Thyroid gland (tissue), 4 donors: ENCODE measurements around the gene LRRC56.

Experiments used
- CTCF ChIP-seq, 6 experiments: fragments of 200-600 bp in 3 of 6; fragments of 450-650 bp in 3 of 6; sonication (generic) in 3 of 6; IDR thresholded peaks; one replicate each; pipeline ENCODE4 v1.5.1; 2016 to 2019; ENCODE audit warnings: antibody characterized with exemption in 6 of 6, mild to moderate bottlenecking in 2 of 6, inconsistent platforms in 1 of 6, moderate library complexity in 1 of 6
- POLR2A ChIP-seq, 2 donors: fragments of 450-650 bp; IDR thresholded peaks; one replicate each; pipeline ENCODE4 v1.6.1; 2017; ENCODE audit warnings: antibody characterized with exemption in 2 of 2, mild to moderate bottlenecking in 2 of 2, moderate library complexity in 1 of 2

- TF ChIP-seq CTCF (IDR thresholded peaks at IDR 0.05), result no peak
- TF ChIP-seq POLR2A (IDR thresholded peaks at IDR 0.05), result no peak
Observed at GRCh38 chr11:499201-500076, 37.9 kb upstream of the LRRC56 start.
